Measurements from ENCODE around the gene ADA. TPM values are rescaled to one million over a fixed set of nuclear protein-coding genes. Genes with fewer than 3 reads are reported as not detected.

The ADA gene
- total RNA-seq, 4 donors from 2014 or later, result 19.4 to 34.8 (median 22.6) TPM

GRCh38 chr20:44613575-44613974 lies 37.9 kb downstream of the ADA start:
- no peak for TF ChIP-seq CTCF (IDR thresholded peaks at IDR 0.05; ENCODE audit: low read depth)

DNA sequence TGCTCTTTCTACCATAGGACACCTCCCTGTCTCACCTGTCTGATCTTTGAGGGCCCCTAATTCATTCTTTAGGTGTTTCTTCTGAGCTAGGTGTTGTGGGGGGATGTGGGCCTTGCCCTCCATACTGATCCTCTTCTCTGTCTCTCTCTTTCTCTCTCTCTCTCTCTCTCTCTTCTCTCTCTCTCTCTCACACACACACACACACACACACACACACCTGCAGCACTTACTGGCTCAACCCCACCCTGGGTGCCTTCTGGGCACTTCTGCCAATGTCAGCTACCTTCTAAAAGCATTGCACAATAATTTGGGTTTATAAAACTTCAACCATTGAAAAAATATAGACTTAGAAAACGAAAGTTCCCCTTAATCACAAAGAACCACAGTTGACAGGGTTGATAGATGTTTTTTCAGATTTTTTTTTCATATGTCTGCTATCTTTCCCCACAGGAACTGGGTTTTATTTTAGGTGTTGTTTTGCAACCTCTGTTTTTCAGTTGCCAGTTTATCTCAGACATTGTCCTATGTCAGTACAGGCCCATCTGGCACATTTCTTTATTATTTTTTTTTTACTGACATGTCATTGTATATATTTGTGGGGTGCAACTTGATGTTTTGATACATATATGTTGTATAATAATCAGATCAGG lies 41.1 kb downstream of the ADA start:
- no peak for TF ChIP-seq CTCF (IDR thresholded peaks at IDR 0.05; ENCODE audit: low read depth)

- TF ChIP-seq CTCF (IDR thresholded peaks at IDR 0.05; ENCODE audit: low read depth), result no peak
Measured at GRCh38 chr20:44609516-44610312, 41.8 kb downstream of the ADA start.

GRCh38 chr20:44609006-44609515 lies 42.4 kb downstream of the ADA start:
- TF ChIP-seq CTCF (IDR thresholded peaks at IDR 0.05; ENCODE audit: low read depth), result no peak

DNA sequence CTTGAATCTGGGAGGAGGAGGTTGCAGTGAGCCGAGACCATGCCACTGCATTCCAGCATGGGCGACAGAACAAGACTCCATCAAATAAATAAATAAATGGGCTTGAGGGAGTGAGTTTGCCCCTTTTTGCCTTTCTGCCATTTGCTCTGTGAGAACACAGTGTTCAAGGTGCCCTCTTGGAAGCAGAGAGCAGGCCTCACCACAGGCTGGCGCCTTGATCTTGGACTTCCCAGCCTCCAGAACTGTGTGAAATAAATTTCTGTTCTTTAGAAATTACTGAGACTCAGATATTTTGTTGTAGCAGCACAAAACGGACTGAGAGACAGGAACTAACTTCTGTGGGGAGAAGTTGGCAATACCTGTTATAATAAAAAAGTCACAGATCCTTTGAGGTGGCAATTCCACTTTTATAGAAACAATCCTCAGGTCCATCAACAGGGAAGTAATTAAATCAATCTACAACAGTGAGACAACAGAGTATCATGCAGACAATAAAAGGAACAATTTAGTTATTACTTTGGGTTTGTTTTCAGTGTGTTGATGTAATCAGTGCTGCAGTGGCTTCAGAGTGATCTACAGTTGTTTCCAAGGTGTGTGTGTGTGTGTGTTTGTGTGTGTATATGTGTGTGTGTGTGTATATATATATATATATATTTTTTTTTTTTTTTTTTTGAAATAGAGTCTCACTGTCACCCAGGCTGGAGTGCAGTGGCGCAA lies 44.6 kb downstream of the ADA start:
- no peak for TF ChIP-seq CTCF (IDR thresholded peaks at IDR 0.05; ENCODE audit: low read depth)

DNA sequence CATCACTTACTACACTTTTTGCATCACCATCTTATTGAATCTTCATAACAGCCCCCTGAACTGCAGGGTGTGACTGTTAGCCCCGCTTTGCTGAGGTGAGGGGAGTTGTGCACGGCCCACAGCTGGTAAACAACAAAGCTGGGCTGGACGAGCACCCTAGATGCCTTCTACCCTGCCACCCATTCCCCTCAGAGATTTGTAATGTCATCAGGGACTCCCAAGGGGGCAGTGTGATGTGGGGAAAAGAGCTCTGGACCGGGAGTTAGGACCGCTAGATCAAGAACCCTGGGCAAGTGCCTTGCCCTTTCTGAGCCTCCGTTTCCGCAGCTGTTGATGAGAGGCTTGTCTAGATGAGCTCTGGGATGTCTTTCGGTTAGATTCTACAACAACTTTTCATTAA lies 48.2 kb downstream of the ADA start:
- TF ChIP-seq CTCF (IDR thresholded peaks at IDR 0.05; ENCODE audit: low read depth), result no peak

- no peak for TF ChIP-seq CTCF (IDR thresholded peaks at IDR 0.05; ENCODE audit: low read depth)
Measured at GRCh38 chr20:44601801-44602204, 49.7 kb downstream of the ADA start.
